ENCODE data around the gene PLXNC1.

Gene PLXNC1

DNA sequence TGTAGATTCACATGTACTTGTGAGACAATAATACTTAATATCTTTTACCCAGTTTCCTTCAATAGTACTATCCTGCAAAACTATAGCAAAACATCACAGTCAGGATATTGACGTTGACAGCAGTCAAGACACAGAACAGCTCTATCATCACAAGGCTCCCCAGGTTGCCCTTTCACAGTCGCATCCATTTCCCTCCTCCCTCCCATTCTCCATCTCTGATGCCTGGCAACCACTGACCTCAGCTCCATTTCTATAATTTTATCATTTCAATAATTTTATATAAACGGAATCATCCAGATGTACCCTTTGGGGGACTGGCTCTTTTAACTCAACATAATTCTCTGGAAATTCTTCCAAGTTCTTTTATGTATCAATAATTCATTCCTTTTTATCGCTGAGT lies 81.5 kb downstream of the PLXNC1 start:
- Histone ChIP-seq H4K20me1 (ENCODE audit: insufficient read depth) (no peaks in the 10 kb centered on the region), H3K36me3 (ENCODE audit: insufficient read depth) (no peaks in the 10 kb centered on the region), H3K79me2 (ENCODE audit: insufficient read depth, low read depth) (no peaks in the 10 kb centered on the region), H3K4me1 (ENCODE audit: low read depth, poor library complexity, severe bottlenecking) (no peaks in the 10 kb centered on the region), H3K27me3 (ENCODE audit: insufficient read depth, low read depth) (no peaks in the 10 kb centered on the region), H3K4me2 (no peak overlapping the region), H3K27ac (no peak overlapping the region), H3K9ac (no peak overlapping the region), H3K4me3 (IDR thresholded peaks at IDR 0.05; ENCODE audit: insufficient read depth, low read depth, low read length) (no peak overlapping the region), H2AFZ (ENCODE audit: low read depth) (no peak overlapping the region)
- TF ChIP-seq, protein P1, sequence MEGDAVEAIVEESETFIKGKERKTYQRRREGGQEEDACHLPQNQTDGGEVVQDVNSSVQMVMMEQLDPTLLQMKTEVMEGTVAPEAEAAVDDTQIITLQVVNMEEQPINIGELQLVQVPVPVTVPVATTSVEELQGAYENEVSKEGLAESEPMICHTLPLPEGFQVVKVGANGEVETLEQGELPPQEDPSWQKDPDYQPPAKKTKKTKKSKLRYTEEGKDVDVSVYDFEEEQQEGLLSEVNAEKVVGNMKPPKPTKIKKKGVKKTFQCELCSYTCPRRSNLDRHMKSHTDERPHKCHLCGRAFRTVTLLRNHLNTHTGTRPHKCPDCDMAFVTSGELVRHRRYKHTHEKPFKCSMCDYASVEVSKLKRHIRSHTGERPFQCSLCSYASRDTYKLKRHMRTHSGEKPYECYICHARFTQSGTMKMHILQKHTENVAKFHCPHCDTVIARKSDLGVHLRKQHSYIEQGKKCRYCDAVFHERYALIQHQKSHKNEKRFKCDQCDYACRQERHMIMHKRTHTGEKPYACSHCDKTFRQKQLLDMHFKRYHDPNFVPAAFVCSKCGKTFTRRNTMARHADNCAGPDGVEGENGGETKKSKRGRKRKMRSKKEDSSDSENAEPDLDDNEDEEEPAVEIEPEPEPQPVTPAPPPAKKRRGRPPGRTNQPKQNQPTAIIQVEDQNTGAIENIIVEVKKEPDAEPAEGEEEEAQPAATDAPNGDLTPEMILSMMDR (conservative IDR thresholded peaks at IDR 0.05; ENCODE audit: low read depth, low read length): no peak

DNA sequence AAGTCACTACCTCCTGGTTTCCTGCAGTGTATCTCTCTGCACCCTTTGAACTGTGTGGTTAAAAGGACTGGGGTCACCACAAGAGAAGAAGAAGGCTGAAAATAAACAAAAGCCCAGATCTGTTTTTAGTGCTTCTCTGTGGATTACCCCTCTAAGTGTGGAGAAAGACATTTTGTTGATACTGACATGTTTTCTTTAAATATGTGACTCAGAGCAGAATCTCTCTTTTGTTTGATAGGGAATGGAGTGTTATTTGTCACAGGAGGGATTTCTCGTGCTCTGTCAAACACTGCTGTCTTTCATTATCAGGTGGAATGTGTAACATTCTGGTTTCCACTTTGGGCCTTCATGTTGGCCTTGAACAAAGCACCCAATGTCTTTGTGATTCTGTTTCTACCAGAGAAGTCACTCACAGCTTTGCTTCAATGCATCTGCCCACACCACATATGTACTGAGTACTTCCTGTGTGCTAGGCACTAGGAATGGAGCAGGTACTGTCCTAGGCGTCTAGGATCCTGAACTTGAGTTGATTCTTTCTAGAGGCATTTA lies 82.1 kb downstream of the PLXNC1 start:
- H3K79me2 ChIP-seq (ENCODE audit: insufficient read depth, low read depth): no peaks in the 10 kb centered on the region
- no peaks in the 10 kb centered on the region for H4K20me1 ChIP-seq (ENCODE audit: insufficient read depth)
- H3K4me2 ChIP-seq: no peak overlapping the region
- H3K27me3 ChIP-seq (ENCODE audit: insufficient read depth, low read depth): no peaks in the 10 kb centered on the region
- H3K36me3 ChIP-seq (ENCODE audit: insufficient read depth): no peaks in the 10 kb centered on the region
- TF ChIP-seq, protein P1 (conservative IDR thresholded peaks at IDR 0.05; ENCODE audit: low read depth, low read length): no peak
- H3K27ac ChIP-seq: no peak overlapping the region
- no peak overlapping the region for H3K4me3 ChIP-seq (IDR thresholded peaks at IDR 0.05; ENCODE audit: insufficient read depth, low read depth, low read length)
- no peaks in the 10 kb centered on the region for H3K4me1 ChIP-seq (ENCODE audit: low read depth, poor library complexity, severe bottlenecking)
- no peak overlapping the region for H2AFZ ChIP-seq (ENCODE audit: low read depth)
- H3K9ac ChIP-seq: no peak overlapping the region

DNA sequence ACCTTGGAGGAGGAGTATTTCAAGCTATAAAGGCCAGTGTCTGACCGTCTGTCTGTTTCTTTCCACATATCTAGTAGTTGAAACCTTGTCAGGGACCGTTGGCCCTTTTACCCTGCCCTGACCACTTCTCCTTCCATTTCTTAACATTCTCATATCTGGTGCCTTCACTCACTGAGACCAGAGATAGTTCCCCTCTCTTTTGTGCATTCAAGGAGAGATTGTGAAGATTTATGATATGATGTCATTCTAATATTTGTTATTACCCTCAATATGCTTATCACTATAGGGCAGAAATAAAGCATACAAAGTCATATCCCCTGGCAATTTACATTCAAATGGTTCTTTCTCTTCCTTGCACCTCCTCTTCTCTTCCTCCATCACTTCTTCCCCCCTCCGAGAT lies 83.3 kb downstream of the PLXNC1 start:
- Histone ChIP-seq H3K27me3 (ENCODE audit: insufficient read depth, low read depth) (no peaks in the 10 kb centered on the region), H3K4me3 (IDR thresholded peaks at IDR 0.05; ENCODE audit: insufficient read depth, low read depth, low read length) (no peak overlapping the region), H2AFZ (ENCODE audit: low read depth) (no peak overlapping the region), H3K79me2 (ENCODE audit: insufficient read depth, low read depth) (no peaks in the 10 kb centered on the region), H3K4me1 (ENCODE audit: low read depth, poor library complexity, severe bottlenecking) (no peaks in the 10 kb centered on the region), H3K4me2 (no peak overlapping the region), H3K9ac (no peak overlapping the region), H3K27ac (no peak overlapping the region), H3K36me3 (ENCODE audit: insufficient read depth) (no peaks in the 10 kb centered on the region), H4K20me1 (ENCODE audit: insufficient read depth) (no peaks in the 10 kb centered on the region)
- TF ChIP-seq, protein P1 (conservative IDR thresholded peaks at IDR 0.05; ENCODE audit: low read depth, low read length): no peak

DNA sequence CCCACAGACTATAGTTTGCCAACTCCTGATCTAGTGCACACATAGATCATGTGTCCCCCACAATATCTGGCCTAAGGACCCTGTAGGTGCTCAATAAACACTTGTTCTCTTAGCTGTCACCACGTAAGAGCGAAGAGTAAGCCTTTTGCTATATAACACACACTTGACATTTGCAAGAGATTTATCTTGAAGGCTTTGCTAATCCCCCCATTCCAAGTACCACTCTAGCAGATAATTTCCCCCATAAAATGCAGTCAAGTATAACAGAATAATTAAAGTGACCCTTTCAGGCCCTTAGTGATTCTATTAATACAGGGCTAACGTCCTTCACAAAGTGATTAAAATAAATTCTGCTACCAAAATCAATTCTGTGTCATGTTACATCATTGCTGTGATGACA lies 87.5 kb downstream of the PLXNC1 start:
- TF ChIP-seq, protein P1 (conservative IDR thresholded peaks at IDR 0.05; ENCODE audit: low read depth, low read length): no peak
- H3K4me2 ChIP-seq: no peak overlapping the region
- no peaks in the 10 kb centered on the region for H3K27me3 ChIP-seq (ENCODE audit: insufficient read depth, low read depth)

More for the DNA sequence above, 87.5 kb downstream of the PLXNC1 start:
- Histone ChIP-seq H3K36me3 (ENCODE audit: insufficient read depth) (no peaks in the 10 kb centered on the region), H3K79me2 (ENCODE audit: insufficient read depth, low read depth) (no peaks in the 10 kb centered on the region), H3K4me1 (ENCODE audit: low read depth, poor library complexity, severe bottlenecking) (no peaks in the 10 kb centered on the region), H3K9ac (no peak overlapping the region), H3K27ac (no peak overlapping the region), H2AFZ (ENCODE audit: low read depth) (no peak overlapping the region), H3K4me3 (IDR thresholded peaks at IDR 0.05; ENCODE audit: insufficient read depth, low read depth, low read length) (no peak overlapping the region), H4K20me1 (ENCODE audit: insufficient read depth) (no peaks in the 10 kb centered on the region)
